HepG2 (cell line): ENCODE data around the gene KITLG. TPM values are rescaled to one million over a fixed set of nuclear protein-coding genes. Genes with fewer than 3 reads are reported as not detected.

ENCODE experiments used
- ATAC-seq: fragments of 200-7000 bp; cut with Tn5 transposase; 3 replicates; pipeline ENCODE4 v1.9.1; 2020; ENCODE audit warnings: mild to moderate bottlenecking, moderate library complexity
- BruUV-seq: library from RNA; stranded (reverse); fragments of 400-500 nt; replicated peaks from 2 replicates; lab custom pipeline; 2021; lab: Mats Ljungman, UMichigan
- CTCF ChIA-PET: fragments of 300-600 bp; formaldehyde crosslinking; extraction: SDS; loops from one replicate; lab custom pipeline; 2021; ENCODE audit warnings: low total read pairs, inconsistent platforms, low intra/inter-chr PET ratio; lab: Yijun Ruan, JAX
- POLR2A ChIA-PET: fragments of 350-600 bp; sonication (Branson Sonifier 250); formaldehyde crosslinking; loops from one replicate; lab custom pipeline; 2020; ENCODE audit warnings: antibody characterized with exemption, inconsistent platforms; lab: Yijun Ruan, JAX
- DNase-seq: peaks from one replicate; pipeline ENCODE4 v3.0.0-alpha.2; 2015; ENCODE audit warnings: low spot score
- FAIRE-seq: peaks from 3 replicates; lab custom pipeline; 2011; peaks lifted over from hg19 to GRCh38; lab: Jason Lieb, UNC
- H2AFZ ChIP-seq: one replicate; pipeline ENCODE4 v1.6.1; 2011; ENCODE audit warnings: low read length, inconsistent platforms
- H3K27ac ChIP-seq: fragments of 300-600 bp; 3 replicates; pipeline ENCODE4 v1.8.0; 2011; ENCODE audit warnings: mixed run types, mild to moderate bottlenecking, mixed read lengths, low read length, inconsistent platforms; ENCODE audit not compliant: insufficient read depth; ENCODE audit errors: extremely low read length
- H3K27me3 ChIP-seq, 2 experiments: fragments of 200-600 bp in 1 of 2; 2 replicates in 1 of 2; 3 replicates in 1 of 2; pipeline versions ENCODE4 v1.6.0 to v1.8.0; 2011; ENCODE audit warnings: low read length in 2 of 2, mild to moderate bottlenecking in 2 of 2, moderate library complexity in 2 of 2, inconsistent platforms in 1 of 2; ENCODE audit not compliant: insufficient read depth in 2 of 2, control insufficient read depth in 1 of 2
- H3K36me3 ChIP-seq, 2 experiments: fragments of 200-600 bp in 1 of 2; replicated peaks in 1 of 2; 2 replicates in 1 of 2; 3 replicates in 1 of 2; pipeline versions ENCODE4 v1.5.1 to v1.8.0; 2011; ENCODE audit warnings: low read length in 2 of 2, inconsistent platforms in 1 of 2; ENCODE audit not compliant: insufficient read depth in 2 of 2, control insufficient read depth in 1 of 2
- H3K4me1 ChIP-seq: 2 replicates; pipeline ENCODE4 v1.5.1; 2012; ENCODE audit warnings: low read length, inconsistent platforms; ENCODE audit not compliant: insufficient read depth
- H3K4me2 ChIP-seq: 2 replicates; pipeline ENCODE4 v1.6.0; 2011; ENCODE audit warnings: low read depth, low read length, inconsistent platforms
- H3K4me3 ChIP-seq, 3 experiments: fragments of 200-600 bp in 1 of 3; sonication (generic), shearing (Covaris generic) in 1 of 3; replicated peaks in 1 of 3; 2 replicates each; pipeline ENCODE4 v1.5.1; 2011 to 2016; ENCODE audit warnings: low read length in 3 of 3, inconsistent platforms in 2 of 3, low read depth in 2 of 3, mild to moderate bottlenecking in 2 of 3, control low read depth in 1 of 3, mixed read lengths in 1 of 3; ENCODE audit not compliant: insufficient read depth in 1 of 3
- H3K79me2 ChIP-seq: one replicate; pipeline ENCODE4 v1.6.1; 2011; ENCODE audit warnings: low read length, inconsistent platforms; ENCODE audit not compliant: insufficient read depth
- H3K9ac ChIP-seq: 2 replicates; pipeline ENCODE4 v1.6.0; 2011; ENCODE audit warnings: mild to moderate bottlenecking, low read depth, low read length, inconsistent platforms; ENCODE audit not compliant: insufficient read depth
- H3K9me3 ChIP-seq: 2 replicates; pipeline ENCODE4 v1.5.1; 2012; ENCODE audit warnings: mild to moderate bottlenecking, low read length
- H4K20me1 ChIP-seq: 2 replicates; pipeline ENCODE4 v1.6.0; 2011; ENCODE audit warnings: inconsistent platforms, mild to moderate bottlenecking, low read length, moderate library complexity; ENCODE audit not compliant: insufficient read depth
- AHR ChIP-seq: IDR thresholded peaks from 2 replicates; pipeline ENCODE4 v1.6.1; 2018; ENCODE audit warnings: missing genetic modification reagents, missing compliant biosample characterization
- ATF7 ChIP-seq, 2 experiments: fragments of 450-650 bp in 1 of 2; sonication (generic) in 1 of 2; formaldehyde crosslinking in 1 of 2; IDR thresholded peaks; 2 replicates each; pipeline versions ENCODE4 v1.4.0 to v1.6.1; 2016 to 2020; ENCODE audit warnings: antibody characterized with exemption in 1 of 2, mild to moderate bottlenecking in 1 of 2, missing genetic modification reagents in 1 of 2
- DR1 ChIP-seq: sonication (generic); formaldehyde crosslinking; IDR thresholded peaks from 2 replicates; pipeline ENCODE4 v1.8.0; 2021; ENCODE audit warnings: mild to moderate bottlenecking, missing genetic modification reagents, inconsistent platforms
- FOSL1 ChIP-seq: sonication (generic); formaldehyde crosslinking; IDR thresholded peaks from 2 replicates; pipeline ENCODE4 v1.9.0; 2021; ENCODE audit warnings: missing genetic modification reagents, borderline replicate concordance
- HDAC1 ChIP-seq: sonication (generic); formaldehyde crosslinking; IDR thresholded peaks from 2 replicates; pipeline ENCODE4 v1.5.1; 2020; ENCODE audit warnings: mild to moderate bottlenecking, missing genetic modification reagents
- HINFP ChIP-seq: sonication (generic); formaldehyde crosslinking; IDR thresholded peaks from 2 replicates; pipeline ENCODE4 v1.4.0; 2020; ENCODE audit warnings: low read depth, mild to moderate bottlenecking, missing genetic modification reagents
- HMGXB3 ChIP-seq: sonication (generic); formaldehyde crosslinking; IDR thresholded peaks from 2 replicates; pipeline ENCODE4 v1.4.0; 2020; ENCODE audit warnings: missing genetic modification reagents, borderline replicate concordance
- IKZF1 ChIP-seq: fragments of 450-650 bp; IDR thresholded peaks from 2 replicates; pipeline ENCODE4 v1.7.1; 2016
- MAFG ChIP-seq: sonication (generic); formaldehyde crosslinking; IDR thresholded peaks from 2 replicates; pipeline ENCODE4 v1.5.1; 2020; ENCODE audit warnings: mild to moderate bottlenecking, missing genetic modification reagents
- SOX5 ChIP-seq: IDR thresholded peaks from 2 replicates; pipeline ENCODE4 v1.6.1; 2016; ENCODE audit warnings: borderline replicate concordance
- STAT5B ChIP-seq: sonication (generic); formaldehyde crosslinking; IDR thresholded peaks from 2 replicates; pipeline ENCODE4 v1.4.0; 2020; ENCODE audit warnings: missing genetic modification reagents
- ZBTB33 ChIP-seq: sonication (generic); formaldehyde crosslinking; IDR thresholded peaks from 2 replicates; pipeline ENCODE4 v1.4.0; 2020; ENCODE audit warnings: missing genetic modification reagents
- ZMYM4 ChIP-seq: sonication (generic); formaldehyde crosslinking; IDR thresholded peaks from 2 replicates; pipeline ENCODE4 v1.8.1; 2023; ENCODE audit warnings: mild to moderate bottlenecking, missing genetic modification reagents
- ZNF570 ChIP-seq: sonication (generic); formaldehyde crosslinking; IDR thresholded peaks from 2 replicates; pipeline ENCODE4 v1.4.0; 2020; ENCODE audit warnings: mild to moderate bottlenecking, missing genetic modification reagents, borderline replicate concordance
- ZNF605 ChIP-seq: sonication (generic); formaldehyde crosslinking; IDR thresholded peaks from 2 replicates; pipeline ENCODE4 v1.8.0; 2022; ENCODE audit warnings: mild to moderate bottlenecking, missing genetic modification reagents
- whole genome bisulfite sequencing: methylation state at CpG from one replicate; pipeline ENCODE4 v1.1.6; 2017; ENCODE audit warnings: low lambda C conversion rate; 5-methylcytosine and 5-hydroxymethylcytosine counted together
- in situ Hi-C: cut with HindIII; loops from 2 replicates; pipeline ENCODE4 v1.10.0; 2017; ENCODE audit warnings: low pct_unique_long_range_greater_than_20kb; ENCODE audit not compliant: extremely low pct_ligation_motif_present
- intact Hi-C: fragments of 100-400 bp; cut with micrococcal nuclease; formaldehyde crosslinking; loops from one replicate; pipeline ENCODE4 v1.10.0; 2022; ENCODE audit not compliant: unreplicated experiment
- polyA plus RNA-seq, 8 experiments: library from polyadenylated mRNA; depleted of rRNA in 3 of 8; stranded (reverse) in 7 of 8; unstranded in 1 of 8; fragments of >200 nt; fragmentation: Illumina TruSeq in 4 of 8; extraction: Trizol in 4 of 8; gene quantifications; 2 replicates each; pipeline versions ENCODE4 v1.2.1 to v1.2.3, GENCODE V29; 2011 to 2016; ENCODE audit warnings: low read depth in 4 of 8, missing spikeins in 1 of 8, mixed read lengths in 1 of 8; ENCODE audit not compliant: insufficient read depth in 1 of 8
- total RNA-seq, 5 experiments: library from RNA; depleted of rRNA; stranded (reverse); fragments of >200 nt; fragmentation: Illumina TruSeq; extraction: Trizol; gene quantifications; 2 replicates each; pipeline ENCODE4 v1.2.3, GENCODE V29; 2016; ENCODE audit warnings: low read depth in 1 of 5

The KITLG gene
- total and polyA plus RNA-seq, 2 of the 13 experiments (the other 11 are each of a cell fraction or from before 2014, with no cell fraction given): 0.66 to 4.3 TPM

GRCh38 chr12:88558340-88558867 is 21.9 kb downstream of the KITLG start (continued):
- no peak for TF ChIP-seq FOSL1 (CRISPR knock-in tag)
- no peak for TF ChIP-seq IKZF1
- no peak for TF ChIP-seq ZNF605 (CRISPR knock-in tag)
- TF ChIP-seq, all 625 proteins: peak for 0

- CTCF ChIA-PET: no interaction called here
- POLR2A ChIA-PET: no interaction called here
- no peaks in the 10 kb centered on the region for H3K27me3 ChIP-seq
- in situ Hi-C loops (no loop called here), intact Hi-C loops (no loop called here)
- no peak overlapping the region for H3K27ac ChIP-seq
- H3K4me3 ChIP-seq: no peak overlapping the region
- ATAC-seq (no peak), FAIRE-seq (no peak), DNase-seq (no peak)
- BruUV-seq: no TSS peak
- 88% methylated on average over 2 of the region's 2 CpGs for WGBS
- no peak overlapping the region for H2AFZ ChIP-seq
- H3K79me2 ChIP-seq: no peaks in the 10 kb centered on the region
- no peaks in the 10 kb centered on the region for H3K36me3 ChIP-seq
- H3K4me2 ChIP-seq: no peak overlapping the region
- no peaks in the 10 kb centered on the region for H3K9me3 ChIP-seq
- peaks cover 48% of the 10 kb centered on the region for H3K4me1 ChIP-seq
- no peaks in the 10 kb centered on the region for H4K20me1 ChIP-seq
- H3K9ac ChIP-seq: no peak overlapping the region
- no peak for TF ChIP-seq AHR (CRISPR knock-in tag)
- TF ChIP-seq DR1: no peak
- TF ChIP-seq MAFG: no peak
- no peak for TF ChIP-seq ZBTB33 (CRISPR knock-in tag)
- no peak for TF ChIP-seq HMGXB3 (CRISPR knock-in tag)
- no peak for TF ChIP-seq ZMYM4 (CRISPR knock-in tag)
- no peak for TF ChIP-seq ATF7 (IDR thresholded peaks at IDR 0.05)
- no peak for TF ChIP-seq ATF7 (CRISPR knock-in tag; IDR thresholded peaks at IDR 0.05)
- no peak for TF ChIP-seq HINFP (CRISPR knock-in tag)
- TF ChIP-seq SOX5: no peak
- TF ChIP-seq HDAC1: no peak
- no peak for TF ChIP-seq ZNF570
- no peak for TF ChIP-seq STAT5B (CRISPR knock-in tag)
These were observed 24.0 kb downstream of the KITLG start for GRCh38 chr12:88556213-88556774.
